ENCODE measurements around the gene SSB.

- TF ChIP-seq, protein P1, sequence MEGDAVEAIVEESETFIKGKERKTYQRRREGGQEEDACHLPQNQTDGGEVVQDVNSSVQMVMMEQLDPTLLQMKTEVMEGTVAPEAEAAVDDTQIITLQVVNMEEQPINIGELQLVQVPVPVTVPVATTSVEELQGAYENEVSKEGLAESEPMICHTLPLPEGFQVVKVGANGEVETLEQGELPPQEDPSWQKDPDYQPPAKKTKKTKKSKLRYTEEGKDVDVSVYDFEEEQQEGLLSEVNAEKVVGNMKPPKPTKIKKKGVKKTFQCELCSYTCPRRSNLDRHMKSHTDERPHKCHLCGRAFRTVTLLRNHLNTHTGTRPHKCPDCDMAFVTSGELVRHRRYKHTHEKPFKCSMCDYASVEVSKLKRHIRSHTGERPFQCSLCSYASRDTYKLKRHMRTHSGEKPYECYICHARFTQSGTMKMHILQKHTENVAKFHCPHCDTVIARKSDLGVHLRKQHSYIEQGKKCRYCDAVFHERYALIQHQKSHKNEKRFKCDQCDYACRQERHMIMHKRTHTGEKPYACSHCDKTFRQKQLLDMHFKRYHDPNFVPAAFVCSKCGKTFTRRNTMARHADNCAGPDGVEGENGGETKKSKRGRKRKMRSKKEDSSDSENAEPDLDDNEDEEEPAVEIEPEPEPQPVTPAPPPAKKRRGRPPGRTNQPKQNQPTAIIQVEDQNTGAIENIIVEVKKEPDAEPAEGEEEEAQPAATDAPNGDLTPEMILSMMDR (IDR thresholded peaks at IDR 0.05), result no peak
- TF ChIP-seq POLR2A (IDR thresholded peaks at IDR 0.05), result no peak
Measured at GRCh38 chr2:169757356-169757755, 41.3 kb upstream of the SSB start.
